ENCODE measurements around the gene KLHL18.

Gene KLHL18

GRCh38 chr3:47384425-47384824 is 101.7 kb downstream of the KLHL18 start:
- no peak overlapping the region for H3K9ac ChIP-seq
- no peaks in the 10 kb centered on the region for H3K36me3 ChIP-seq (ENCODE audit: control insufficient read depth, insufficient read depth, low read length)
- H2AFZ ChIP-seq, result no peak overlapping the region
- H3K79me2 ChIP-seq, result peaks cover 41% of the 10 kb centered on the region
- peaks cover 29% of the 10 kb centered on the region for H3K4me1 ChIP-seq
- peak overlapping the region; percentile 78 for H3K27ac ChIP-seq
- no peaks in the 10 kb centered on the region for H3K27me3 ChIP-seq (ENCODE audit: control insufficient read depth, insufficient read depth, low read length)
- TF ChIP-seq CTCF (IDR thresholded peaks at IDR 0.05), result no peak
- no peak overlapping the region for H3K4me3 ChIP-seq (ENCODE audit: low read depth, low read length)
- H3K9me3 ChIP-seq (ENCODE audit: control insufficient read depth, low read length), result no peaks in the 10 kb centered on the region
- H3K4me2 ChIP-seq (ENCODE audit: low read length), result no peak overlapping the region

- Histone ChIP-seq H3K9ac (no peak overlapping the region), H3K4me2 (ENCODE audit: low read length) (peak overlapping the region; percentile 27), H3K79me2 (peaks cover 43% of the 10 kb centered on the region), H3K27me3 (ENCODE audit: control insufficient read depth, insufficient read depth, low read length) (no peaks in the 10 kb centered on the region), H3K36me3 (ENCODE audit: control insufficient read depth, insufficient read depth, low read length) (no peaks in the 10 kb centered on the region), H3K9me3 (ENCODE audit: control insufficient read depth, low read length) (no peaks in the 10 kb centered on the region), H3K27ac (peak overlapping the region; percentile 78), H2AFZ (no peak overlapping the region), H3K4me1 (peaks cover 29% of the 10 kb centered on the region), H3K4me3 (ENCODE audit: low read depth, low read length) (no peak overlapping the region)
- TF ChIP-seq CTCF (IDR thresholded peaks at IDR 0.05), result no peak
Observed at GRCh38 chr3:47385007-47385406, 102.3 kb downstream of the KLHL18 start.

GRCh38 chr3:47385796-47386195 is 103.1 kb downstream of the KLHL18 start:
- H3K9ac ChIP-seq, result no peak overlapping the region

GRCh38 chr3:47392933-47393332 is 110.2 kb downstream of the KLHL18 start:
- no peak overlapping the region for H3K4me3 ChIP-seq (ENCODE audit: low read depth, low read length)
- no peak overlapping the region for H2AFZ ChIP-seq
- TF ChIP-seq CTCF (IDR thresholded peaks at IDR 0.05), result no peak
- H3K27ac ChIP-seq, result peak overlapping the region; percentile 77
- H3K36me3 ChIP-seq (ENCODE audit: control insufficient read depth, insufficient read depth, low read length), result no peaks in the 10 kb centered on the region
- H3K4me2 ChIP-seq (ENCODE audit: low read length), result no peak overlapping the region
- H3K9me3 ChIP-seq (ENCODE audit: control insufficient read depth, low read length), result no peaks in the 10 kb centered on the region
- no peaks in the 10 kb centered on the region for H3K27me3 ChIP-seq (ENCODE audit: control insufficient read depth, insufficient read depth, low read length)
- H3K9ac ChIP-seq, result no peak overlapping the region
- peaks cover 65% of the 10 kb centered on the region for H3K79me2 ChIP-seq
- peaks cover 41% of the 10 kb centered on the region for H3K4me1 ChIP-seq

More at GRCh38 chr3:47385796-47386195, 103.1 kb downstream of the KLHL18 start:
- Histone ChIP-seq H3K4me1 (peaks cover 29% of the 10 kb centered on the region), H3K79me2 (peaks cover 50% of the 10 kb centered on the region), H3K36me3 (ENCODE audit: control insufficient read depth, insufficient read depth, low read length) (no peaks in the 10 kb centered on the region), H3K27me3 (ENCODE audit: control insufficient read depth, insufficient read depth, low read length) (no peaks in the 10 kb centered on the region), H3K4me2 (ENCODE audit: low read length) (peak overlapping the region; percentile 27), H3K9me3 (ENCODE audit: control insufficient read depth, low read length) (no peaks in the 10 kb centered on the region), H2AFZ (no peak overlapping the region), H3K27ac (peak overlapping the region; percentile 78), H3K4me3 (ENCODE audit: low read depth, low read length) (no peak overlapping the region)
- TF ChIP-seq CTCF (IDR thresholded peaks at IDR 0.05), result no peak

GRCh38 chr3:47394140-47394870 is 111.6 kb downstream of the KLHL18 start:
- Histone ChIP-seq H3K36me3 (ENCODE audit: control insufficient read depth, insufficient read depth, low read length) (no peaks in the 10 kb centered on the region), H3K9ac (no peak overlapping the region), H2AFZ (no peak overlapping the region), H3K4me1 (peaks cover 41% of the 10 kb centered on the region), H3K4me3 (ENCODE audit: low read depth, low read length) (peak overlapping the region; percentile 37), H3K79me2 (peaks cover 55% of the 10 kb centered on the region), H3K27me3 (ENCODE audit: control insufficient read depth, insufficient read depth, low read length) (no peaks in the 10 kb centered on the region), H3K4me2 (ENCODE audit: low read length) (peak overlapping the region; percentile 32), H3K27ac (peak overlapping the region; percentile 77), H3K9me3 (ENCODE audit: control insufficient read depth, low read length) (no peaks in the 10 kb centered on the region)
- no peak for TF ChIP-seq CTCF (IDR thresholded peaks at IDR 0.05)
